Fibroblast of lung (primary cell): ENCODE measurements around the gene IAPP. TPM values are rescaled to one million over a fixed set of nuclear protein-coding genes. Genes with fewer than 3 reads are reported as not detected.
"Not testable (repeated sequence)": the region's sequence is repeated elsewhere in the genome, so short reads cannot be mapped to it uniquely, and the experiment has no call there.

ENCODE experiments used
- DNase-seq, 2 donors: peaks; one replicate each; pipeline versions ENCODE4 v3.0.0 to v3.0.0-alpha.2; 2010; ENCODE audit warnings: low read depth in 2 of 2
- H2AFZ ChIP-seq: 2 replicates; pipeline ENCODE4 v1.5.1; 2012; ENCODE audit warnings: low read length, control low read depth, inconsistent platforms
- H3K27ac ChIP-seq: 2 replicates; pipeline ENCODE4 v1.5.1; 2011; ENCODE audit warnings: low read length, control low read depth; ENCODE audit not compliant: insufficient read depth
- H3K27me3 ChIP-seq: 2 replicates; pipeline ENCODE4 v1.5.1; 2011; ENCODE audit warnings: mild to moderate bottlenecking, low read length; ENCODE audit not compliant: control insufficient read depth, insufficient read depth
- H3K36me3 ChIP-seq: 2 replicates; pipeline ENCODE4 v1.5.1; 2011; ENCODE audit warnings: low read length; ENCODE audit not compliant: control insufficient read depth, insufficient read depth
- H3K4me1 ChIP-seq: 2 replicates; pipeline ENCODE4 v1.5.1; 2011; ENCODE audit warnings: low read length; ENCODE audit not compliant: control insufficient read depth, insufficient read depth; ENCODE audit errors: extremely low read depth
- H3K4me2 ChIP-seq: 2 replicates; pipeline ENCODE4 v1.5.1; 2011; ENCODE audit warnings: low read length, control low read depth; ENCODE audit not compliant: insufficient read depth; ENCODE audit errors: extremely low read depth
- H3K4me3 ChIP-seq, 4 experiments: fragments of 200-600 bp in 1 of 4; sonication (generic) in 1 of 4; replicated peaks in 1 of 4; 2 replicates each; pipeline ENCODE4 v1.5.1; 2011 to 2016; ENCODE audit warnings: low read length in 4 of 4, low read depth in 3 of 4, mild to moderate bottlenecking in 3 of 4, control low read depth in 2 of 4, inconsistent platforms in 1 of 4, mixed read lengths in 1 of 4; ENCODE audit not compliant: insufficient read depth in 1 of 4; ENCODE audit errors: control extremely low read depth in 1 of 4
- H3K79me2 ChIP-seq: 2 replicates; pipeline ENCODE4 v1.5.1; 2012; ENCODE audit warnings: mild to moderate bottlenecking, low read length, inconsistent platforms; ENCODE audit not compliant: control insufficient read depth, insufficient read depth
- H3K9ac ChIP-seq: 2 replicates; pipeline ENCODE4 v1.5.1; 2011; ENCODE audit warnings: mild to moderate bottlenecking, low read length, control low read depth; ENCODE audit not compliant: insufficient read depth
- H3K9me3 ChIP-seq: 2 replicates; pipeline ENCODE4 v1.5.1; 2012; ENCODE audit warnings: low read depth, low read length; ENCODE audit not compliant: control insufficient read depth, insufficient read depth
- H4K20me1 ChIP-seq: 2 replicates; pipeline ENCODE4 v1.5.1; 2011; ENCODE audit warnings: low read length; ENCODE audit not compliant: control insufficient read depth, insufficient read depth; ENCODE audit errors: extremely low read depth
- CTCF ChIP-seq, 2 donors: IDR thresholded peaks in 1 of 2; conservative IDR thresholded peaks in 1 of 2; 1 replicate in 1 of 2; 2 replicates in 1 of 2; pipeline ENCODE4 v1.5.1; 2011 to 2012; ENCODE audit warnings: low read length in 2 of 2, control low read depth in 1 of 2, inconsistent platforms in 1 of 2, low read depth in 1 of 2, mild to moderate bottlenecking in 1 of 2
- EZH2 ChIP-seq: IDR thresholded peaks from 2 replicates; pipeline ENCODE4 v1.5.1; 2012; ENCODE audit warnings: low read length, control low read depth, mild to moderate bottlenecking; ENCODE audit errors: missing control alignments
- polyA plus RNA-seq, 2 donors: library from polyadenylated mRNA; depleted of rRNA in 1 of 2; stranded (reverse) in 1 of 2; unstranded in 1 of 2; fragments of >200 nt; gene quantifications; 2 replicates each; pipeline ENCODE4 v1.2.1, GENCODE V29; 2011 to 2012; ENCODE audit warnings: missing spikeins in 1 of 2
- total RNA-seq: library from RNA; depleted of rRNA; stranded (reverse); fragments of >200 nt; gene quantifications from 2 replicates; pipeline ENCODE4 v1.2.1, GENCODE V29; 2014

The IAPP gene
- total and polyA plus RNA-seq, 2 donors (not counting 1 experiment from before 2014, with no cell fraction given), result not detected

DNA sequence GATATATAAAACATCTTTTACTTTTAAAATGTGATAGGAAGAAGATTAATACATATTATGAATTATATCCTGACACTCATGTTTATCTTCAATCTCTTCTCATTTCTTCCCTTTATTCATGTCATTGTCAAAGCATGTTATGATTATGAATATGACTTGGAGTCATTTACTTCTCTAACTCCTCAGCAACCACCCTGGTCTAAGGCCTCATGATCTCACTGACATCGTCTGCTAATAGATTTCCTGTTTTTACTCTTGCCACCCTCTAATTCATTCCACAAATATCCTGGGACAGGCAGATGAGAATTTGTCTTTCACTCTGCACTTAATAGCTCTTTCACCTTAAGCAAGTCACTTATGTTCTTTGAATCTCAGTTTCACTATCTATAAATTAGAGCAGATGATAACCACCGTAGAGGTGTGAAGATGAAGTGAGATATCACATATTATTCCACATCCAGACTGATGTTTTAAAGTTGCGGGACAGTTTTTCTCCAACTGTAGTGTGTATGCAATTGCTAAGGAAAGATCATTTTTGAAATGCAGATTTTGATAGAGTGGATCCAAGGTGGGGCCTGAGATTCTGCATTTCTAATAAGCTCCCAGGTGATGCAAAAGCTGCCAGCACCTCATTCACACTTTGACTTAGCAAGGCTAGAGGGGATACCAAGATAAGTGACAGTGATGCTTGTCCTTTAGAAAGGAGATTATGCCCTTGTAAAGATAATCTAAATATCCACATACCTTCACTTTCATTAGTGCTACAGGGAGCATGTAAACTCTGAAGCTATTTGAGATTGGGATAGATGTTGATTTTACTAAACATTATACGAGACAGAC, 3.3 kb upstream of the IAPP start:
- H3K4me3 ChIP-seq, result no peak overlapping the region
- H3K9me3 ChIP-seq, result no peaks in the 10 kb centered on the region
- no peaks in the 10 kb centered on the region for H3K4me1 ChIP-seq
- no peak overlapping the region for H3K27ac ChIP-seq
- TF ChIP-seq CTCF (conservative IDR thresholded peaks at IDR 0.05 in 1 of 2, IDR thresholded peaks at IDR 0.05 in 1 of 2; ENCODE audit: low read depth in 1 of 2, low read length in 2 of 2) (no peak), EZH2 (no peak)
- no peak overlapping the region for H3K9ac ChIP-seq
- H3K36me3 ChIP-seq, result no peaks in the 10 kb centered on the region
- no peak overlapping the region for H3K4me2 ChIP-seq
- DNase-seq, result no peak
- no peaks in the 10 kb centered on the region for H4K20me1 ChIP-seq
- no peaks in the 10 kb centered on the region for H3K27me3 ChIP-seq
- H2AFZ ChIP-seq, result no peak overlapping the region
- H3K79me2 ChIP-seq, result no peaks in the 10 kb centered on the region

- H3K9me3 ChIP-seq, result no peaks in the 10 kb centered on the region
- H3K27ac ChIP-seq, result no peak overlapping the region
- no peak overlapping the region for H3K4me3 ChIP-seq
- H3K27me3 ChIP-seq, result no peaks in the 10 kb centered on the region
- H3K36me3 ChIP-seq, result no peaks in the 10 kb centered on the region
- no peak overlapping the region for H3K9ac ChIP-seq
- no peaks in the 10 kb centered on the region for H3K79me2 ChIP-seq
- H4K20me1 ChIP-seq, result no peaks in the 10 kb centered on the region
- DNase-seq, result no peak
- no peak overlapping the region for H3K4me2 ChIP-seq
- H2AFZ ChIP-seq, result no peak overlapping the region
- no peak for TF ChIP-seq EZH2
- H3K4me1 ChIP-seq, result no peaks in the 10 kb centered on the region
These were observed 1.8 kb upstream of the IAPP start for GRCh38 chr12:21370845-21371449.

DNA sequence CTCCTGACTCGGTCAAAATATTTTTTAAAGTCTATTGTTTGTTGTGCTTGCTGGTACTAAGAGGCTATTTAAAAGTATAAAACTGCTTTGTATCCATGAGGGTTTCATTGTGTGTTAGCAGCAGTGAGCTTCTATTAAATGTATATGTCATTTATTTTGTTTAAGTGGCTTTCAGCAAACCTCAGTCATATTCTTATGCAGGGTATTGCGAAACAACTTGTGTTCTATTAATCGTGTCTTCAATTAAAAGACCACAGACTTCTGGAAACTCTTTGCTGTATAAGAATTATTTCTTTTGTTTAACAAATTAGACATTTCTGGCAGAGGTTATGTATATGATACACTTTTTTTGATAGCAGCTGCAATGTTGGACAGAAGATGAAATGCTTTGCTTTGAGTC, 6.5 kb downstream of the IAPP start:
- no peaks in the 10 kb centered on the region for H3K4me1 ChIP-seq
- H3K27ac ChIP-seq, result no peak overlapping the region
- H4K20me1 ChIP-seq, result no peaks in the 10 kb centered on the region
- no peak overlapping the region for H2AFZ ChIP-seq
- H3K4me3 ChIP-seq, result no peak overlapping the region
- no peaks in the 10 kb centered on the region for H3K36me3 ChIP-seq
- no peaks in the 10 kb centered on the region for H3K79me2 ChIP-seq
- no peak for TF ChIP-seq CTCF (conservative IDR thresholded peaks at IDR 0.05 in 1 of 2, IDR thresholded peaks at IDR 0.05 in 1 of 2; ENCODE audit: low read depth in 1 of 2, low read length in 2 of 2)
- no peak for TF ChIP-seq EZH2
- no peak overlapping the region for H3K9ac ChIP-seq
- DNase-seq, result no peak
- H3K27me3 ChIP-seq, result no peaks in the 10 kb centered on the region
- no peaks in the 10 kb centered on the region for H3K9me3 ChIP-seq
- H3K4me2 ChIP-seq, result no peak overlapping the region

DNA sequence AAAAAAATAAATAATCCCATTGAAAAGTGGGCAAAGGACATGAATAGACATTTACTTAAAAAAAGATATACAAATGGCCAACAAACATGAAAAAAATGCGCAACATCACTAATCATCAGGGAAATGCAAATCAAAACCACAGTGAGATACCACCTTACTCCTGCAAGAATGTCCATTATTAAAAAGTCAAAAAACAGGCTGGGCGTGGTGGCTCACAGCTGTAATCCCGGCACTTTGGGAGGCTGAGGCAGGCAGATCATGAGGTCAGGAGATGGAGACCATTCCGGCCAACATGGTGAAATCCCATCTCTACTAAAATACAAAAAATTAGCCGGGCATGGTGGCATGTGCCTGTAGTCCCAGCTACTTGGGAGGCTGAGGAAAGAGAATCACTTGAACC, 8.6 kb downstream of the IAPP start:
- H4K20me1 ChIP-seq, H3K4me1 ChIP-seq, H3K27ac ChIP-seq, H3K79me2 ChIP-seq, H3K36me3 ChIP-seq, H2AFZ ChIP-seq, H3K27me3 ChIP-seq, H3K4me3 ChIP-seq, H3K4me2 ChIP-seq, H3K9ac ChIP-seq, DNase-seq, H3K9me3 ChIP-seq: not testable (repeated sequence)
